Peyer's patch (tissue), 4 donors: ENCODE data around the gene SLC22A17.

Source experiments
- POLR2A ChIP-seq, 2 donors: fragments of 450-650 bp; IDR thresholded peaks; one replicate each; pipeline ENCODE4 v1.5.1; 2017; ENCODE audit warnings: antibody characterized with exemption in 2 of 2, mild to moderate bottlenecking in 2 of 2, moderate library complexity in 2 of 2
- TF ChIP-seq, protein P1 (sequence below), 6 experiments: fragments of 450-650 bp in 4 of 6; fragments of 200-600 bp in 2 of 6; sonication (generic) in 1 of 6; IDR thresholded peaks; one replicate each; pipeline ENCODE4 v1.5.1; 2017 to 2019; ENCODE audit warnings: antibody characterized with exemption in 6 of 6, mild to moderate bottlenecking in 3 of 6, moderate library complexity in 1 of 6

DNA sequence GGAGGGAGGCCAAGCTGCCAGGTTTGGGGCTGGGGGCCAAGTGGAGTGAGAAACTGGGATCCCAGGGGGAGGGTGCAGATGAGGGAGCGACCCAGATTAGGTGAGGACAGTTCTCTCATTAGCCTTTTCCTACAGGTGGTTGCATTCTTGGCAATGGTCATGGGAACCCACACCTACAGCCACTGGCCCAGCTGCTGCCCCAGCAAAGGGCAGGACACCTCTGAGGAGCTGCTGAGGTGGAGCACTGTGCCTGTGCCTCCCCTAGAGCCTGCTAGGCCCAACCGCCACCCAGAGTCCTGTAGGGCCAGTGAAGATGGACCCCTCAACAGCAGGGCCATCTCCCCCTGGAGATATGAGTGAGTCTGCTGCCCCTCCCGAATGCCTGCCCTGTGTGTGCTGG lies 20.4 kb upstream of the SLC22A17 start:
- TF ChIP-seq, protein P1, sequence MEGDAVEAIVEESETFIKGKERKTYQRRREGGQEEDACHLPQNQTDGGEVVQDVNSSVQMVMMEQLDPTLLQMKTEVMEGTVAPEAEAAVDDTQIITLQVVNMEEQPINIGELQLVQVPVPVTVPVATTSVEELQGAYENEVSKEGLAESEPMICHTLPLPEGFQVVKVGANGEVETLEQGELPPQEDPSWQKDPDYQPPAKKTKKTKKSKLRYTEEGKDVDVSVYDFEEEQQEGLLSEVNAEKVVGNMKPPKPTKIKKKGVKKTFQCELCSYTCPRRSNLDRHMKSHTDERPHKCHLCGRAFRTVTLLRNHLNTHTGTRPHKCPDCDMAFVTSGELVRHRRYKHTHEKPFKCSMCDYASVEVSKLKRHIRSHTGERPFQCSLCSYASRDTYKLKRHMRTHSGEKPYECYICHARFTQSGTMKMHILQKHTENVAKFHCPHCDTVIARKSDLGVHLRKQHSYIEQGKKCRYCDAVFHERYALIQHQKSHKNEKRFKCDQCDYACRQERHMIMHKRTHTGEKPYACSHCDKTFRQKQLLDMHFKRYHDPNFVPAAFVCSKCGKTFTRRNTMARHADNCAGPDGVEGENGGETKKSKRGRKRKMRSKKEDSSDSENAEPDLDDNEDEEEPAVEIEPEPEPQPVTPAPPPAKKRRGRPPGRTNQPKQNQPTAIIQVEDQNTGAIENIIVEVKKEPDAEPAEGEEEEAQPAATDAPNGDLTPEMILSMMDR (IDR thresholded peaks at IDR 0.05): no peak
- no peak for TF ChIP-seq POLR2A (IDR thresholded peaks at IDR 0.05)
